ENCODE results near the gene LPP.

Gene LPP

DNA sequence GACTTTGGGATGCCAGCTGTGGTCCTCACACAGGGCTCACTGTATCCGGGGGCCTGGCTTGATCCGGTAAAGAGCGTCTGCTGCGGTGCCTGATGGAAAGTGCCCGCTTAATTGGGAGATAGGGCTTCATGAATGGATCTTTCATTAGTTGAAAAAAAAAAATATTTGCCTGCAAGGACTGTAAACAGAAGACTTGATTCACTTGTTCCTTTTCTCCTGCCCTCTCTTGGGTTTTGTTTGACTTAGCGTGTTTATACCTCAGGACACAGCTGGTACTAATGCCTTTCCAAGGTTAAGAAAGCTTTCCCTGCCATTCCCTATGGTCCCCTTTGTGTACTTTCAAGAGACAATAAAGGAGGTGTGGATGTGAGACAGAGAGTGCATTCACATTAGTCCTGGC is 493.3 kb downstream of the LPP start:
- no peak for ATAC-seq (ENCODE audit: low read depth)
- TF ChIP-seq, protein P1, sequence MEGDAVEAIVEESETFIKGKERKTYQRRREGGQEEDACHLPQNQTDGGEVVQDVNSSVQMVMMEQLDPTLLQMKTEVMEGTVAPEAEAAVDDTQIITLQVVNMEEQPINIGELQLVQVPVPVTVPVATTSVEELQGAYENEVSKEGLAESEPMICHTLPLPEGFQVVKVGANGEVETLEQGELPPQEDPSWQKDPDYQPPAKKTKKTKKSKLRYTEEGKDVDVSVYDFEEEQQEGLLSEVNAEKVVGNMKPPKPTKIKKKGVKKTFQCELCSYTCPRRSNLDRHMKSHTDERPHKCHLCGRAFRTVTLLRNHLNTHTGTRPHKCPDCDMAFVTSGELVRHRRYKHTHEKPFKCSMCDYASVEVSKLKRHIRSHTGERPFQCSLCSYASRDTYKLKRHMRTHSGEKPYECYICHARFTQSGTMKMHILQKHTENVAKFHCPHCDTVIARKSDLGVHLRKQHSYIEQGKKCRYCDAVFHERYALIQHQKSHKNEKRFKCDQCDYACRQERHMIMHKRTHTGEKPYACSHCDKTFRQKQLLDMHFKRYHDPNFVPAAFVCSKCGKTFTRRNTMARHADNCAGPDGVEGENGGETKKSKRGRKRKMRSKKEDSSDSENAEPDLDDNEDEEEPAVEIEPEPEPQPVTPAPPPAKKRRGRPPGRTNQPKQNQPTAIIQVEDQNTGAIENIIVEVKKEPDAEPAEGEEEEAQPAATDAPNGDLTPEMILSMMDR (IDR thresholded peaks at IDR 0.05; ENCODE audit: poor library complexity, severe bottlenecking) = no peak

DNA sequence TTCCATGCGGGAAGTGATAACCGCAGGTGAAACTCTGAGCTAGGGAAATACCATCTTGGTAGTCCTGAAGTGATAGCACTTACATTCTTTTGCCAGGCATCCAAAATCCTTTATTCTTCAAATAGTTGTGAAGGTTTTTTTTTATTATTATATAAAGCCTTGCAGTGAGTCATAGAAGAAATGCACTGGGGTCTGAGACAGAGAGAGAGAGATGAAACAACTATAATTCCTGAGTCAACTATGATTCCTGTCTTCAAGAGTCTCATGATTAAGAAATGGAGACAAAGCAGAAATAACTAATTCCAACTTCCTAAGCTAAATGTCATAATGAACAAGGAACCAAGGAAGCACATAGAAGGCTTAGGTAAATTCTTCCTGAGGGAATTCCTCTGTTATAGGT is 495.6 kb downstream of the LPP start:
- no peaks in the 10 kb centered on the region for H3K36me3 ChIP-seq (ENCODE audit: low read depth)
- no peaks in the 10 kb centered on the region for H3K27me3 ChIP-seq (ENCODE audit: insufficient read depth, poor library complexity, severe bottlenecking)
- TF ChIP-seq, protein P1 (IDR thresholded peaks at IDR 0.05; ENCODE audit: poor library complexity, severe bottlenecking) = no peak
- no peak overlapping the region for H3K4me3 ChIP-seq (ENCODE audit: severe bottlenecking)
- H3K27ac ChIP-seq (ENCODE audit: poor library complexity, severe bottlenecking) = no peak overlapping the region
- no peaks in the 10 kb centered on the region for H3K9me3 ChIP-seq (ENCODE audit: severe bottlenecking)
- no peaks in the 10 kb centered on the region for H3K4me1 ChIP-seq (ENCODE audit: insufficient read depth, poor library complexity, severe bottlenecking)
- DNase-seq (ENCODE audit: low spot score) (no peak), ATAC-seq (ENCODE audit: low read depth) (no peak)

More for the DNA sequence above, 493.3 kb downstream of the LPP start:
- Histone ChIP-seq H3K9me3 (ENCODE audit: severe bottlenecking) (no peaks in the 10 kb centered on the region), H3K4me3 (ENCODE audit: severe bottlenecking) (no peak overlapping the region), H3K36me3 (ENCODE audit: low read depth) (no peaks in the 10 kb centered on the region), H3K4me1 (ENCODE audit: insufficient read depth, poor library complexity, severe bottlenecking) (no peaks in the 10 kb centered on the region), H3K27ac (ENCODE audit: poor library complexity, severe bottlenecking) (no peak overlapping the region), H3K27me3 (ENCODE audit: insufficient read depth, poor library complexity, severe bottlenecking) (no peaks in the 10 kb centered on the region)
- DNase-seq (ENCODE audit: low spot score) = no peak

DNA sequence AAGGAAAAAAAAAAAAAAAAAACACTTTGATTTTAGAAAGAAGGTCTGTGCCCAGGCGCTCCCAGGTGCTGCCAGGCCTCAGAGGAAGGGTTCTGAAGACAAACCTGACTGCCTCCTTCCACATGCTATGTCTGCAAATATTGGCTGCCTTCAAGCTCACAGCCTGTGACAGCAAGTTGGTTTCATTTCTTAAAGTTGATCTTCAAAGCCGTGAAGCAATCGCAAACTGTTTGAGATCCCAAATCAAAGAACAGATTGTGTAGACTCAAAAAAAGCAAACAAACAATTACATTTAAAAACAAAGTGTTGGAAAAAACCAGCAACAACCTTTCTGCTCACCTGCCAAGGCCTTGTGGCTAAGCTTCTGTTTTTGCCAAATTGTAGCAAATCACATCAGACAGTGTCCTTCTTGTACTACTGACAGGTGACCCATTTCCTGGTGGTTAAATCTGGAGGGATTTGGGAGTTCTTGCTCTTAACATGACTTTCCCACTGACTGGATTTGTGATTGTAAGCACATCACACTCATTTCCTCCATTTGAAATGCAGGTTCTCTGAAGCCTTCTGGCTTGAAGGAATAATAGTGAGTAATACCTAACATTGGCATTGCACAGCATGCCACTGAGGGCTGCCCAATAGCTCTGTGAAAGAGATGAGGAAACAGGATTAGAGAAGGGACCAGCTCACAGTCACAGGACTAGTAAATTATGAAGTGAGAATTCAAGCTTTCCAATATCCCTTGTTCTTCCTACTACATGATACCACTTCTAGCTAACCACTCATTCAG is 502.4 kb downstream of the LPP start:
- Histone ChIP-seq H3K4me3 (ENCODE audit: severe bottlenecking) (no peak overlapping the region), H3K27ac (ENCODE audit: poor library complexity, severe bottlenecking) (no peak overlapping the region), H3K36me3 (ENCODE audit: low read depth) (no peaks in the 10 kb centered on the region), H3K9me3 (ENCODE audit: severe bottlenecking) (no peaks in the 10 kb centered on the region), H3K4me1 (ENCODE audit: insufficient read depth, poor library complexity, severe bottlenecking) (no peaks in the 10 kb centered on the region), H3K27me3 (ENCODE audit: insufficient read depth, poor library complexity, severe bottlenecking) (no peaks in the 10 kb centered on the region)
- ATAC-seq (ENCODE audit: low read depth) (peak; percentile 68), DNase-seq (ENCODE audit: low spot score) (no peak)
- TF ChIP-seq, protein P1 (IDR thresholded peaks at IDR 0.05; ENCODE audit: poor library complexity, severe bottlenecking) = no peak

DNA sequence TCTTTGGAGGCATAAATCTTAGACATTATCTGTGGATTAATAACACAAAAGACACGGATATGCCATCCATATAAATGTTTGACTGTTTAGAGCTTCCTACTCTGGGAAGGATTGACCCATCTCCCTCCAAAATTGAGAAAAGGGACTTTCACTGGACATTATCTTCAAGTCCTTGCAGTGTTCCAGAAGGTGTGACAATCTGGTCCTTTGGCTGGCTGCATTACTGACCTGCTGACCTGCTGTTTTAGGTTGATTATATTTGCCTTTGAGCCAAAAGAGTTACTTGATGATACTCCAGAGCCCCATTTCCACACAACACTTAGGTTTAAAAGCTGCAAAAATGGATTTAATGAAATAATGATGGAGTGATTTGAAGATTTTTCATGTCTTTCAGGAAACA is 504.6 kb downstream of the LPP start:
- H3K4me1 ChIP-seq (ENCODE audit: insufficient read depth, poor library complexity, severe bottlenecking) = no peaks in the 10 kb centered on the region
- TF ChIP-seq, protein P1 (IDR thresholded peaks at IDR 0.05; ENCODE audit: poor library complexity, severe bottlenecking) = no peak
- DNase-seq (ENCODE audit: low spot score) (no peak), ATAC-seq (ENCODE audit: low read depth) (no peak)
- no peak overlapping the region for H3K4me3 ChIP-seq (ENCODE audit: severe bottlenecking)
- no peaks in the 10 kb centered on the region for H3K36me3 ChIP-seq (ENCODE audit: low read depth)
- no peaks in the 10 kb centered on the region for H3K9me3 ChIP-seq (ENCODE audit: severe bottlenecking)
- no peak overlapping the region for H3K27ac ChIP-seq (ENCODE audit: poor library complexity, severe bottlenecking)
- no peaks in the 10 kb centered on the region for H3K27me3 ChIP-seq (ENCODE audit: insufficient read depth, poor library complexity, severe bottlenecking)

DNA sequence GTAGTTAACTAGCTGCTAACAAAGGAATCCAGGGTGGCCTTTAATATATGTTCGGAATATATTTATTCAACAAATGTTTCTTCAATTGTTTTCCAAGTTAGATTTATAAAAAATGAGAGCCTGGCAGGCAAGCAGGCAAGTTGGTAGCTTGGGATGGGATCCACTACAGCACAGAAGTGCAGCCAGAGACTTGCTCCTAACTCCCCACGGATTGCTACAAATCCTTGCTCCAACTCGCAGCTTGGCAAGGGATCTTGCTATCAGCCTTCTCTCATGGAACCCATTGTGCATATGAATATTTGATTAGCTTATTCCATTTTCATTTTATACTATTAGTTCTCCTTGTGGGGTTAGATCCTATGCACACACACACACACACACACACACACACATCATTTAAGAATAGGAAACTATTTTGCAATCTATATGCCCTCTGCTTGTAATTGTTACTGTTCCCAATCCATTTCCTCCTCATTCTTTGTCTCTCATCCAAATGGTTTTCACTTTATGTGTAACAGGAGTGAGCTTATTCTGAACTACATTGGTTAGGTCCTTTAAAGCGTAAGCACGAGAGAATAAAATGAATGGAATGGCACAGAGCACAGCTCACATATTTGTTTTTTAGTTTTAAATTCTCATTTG is 505.6 kb downstream of the LPP start:
- ATAC-seq (ENCODE audit: low read depth) = no peak
- TF ChIP-seq, protein P1 (IDR thresholded peaks at IDR 0.05; ENCODE audit: poor library complexity, severe bottlenecking) = no peak
- Histone ChIP-seq H3K4me1 (ENCODE audit: insufficient read depth, poor library complexity, severe bottlenecking) (no peaks in the 10 kb centered on the region), H3K27me3 (ENCODE audit: insufficient read depth, poor library complexity, severe bottlenecking) (no peaks in the 10 kb centered on the region), H3K36me3 (ENCODE audit: low read depth) (no peaks in the 10 kb centered on the region), H3K4me3 (ENCODE audit: severe bottlenecking) (no peak overlapping the region), H3K9me3 (ENCODE audit: severe bottlenecking) (no peaks in the 10 kb centered on the region), H3K27ac (ENCODE audit: poor library complexity, severe bottlenecking) (no peak overlapping the region)
- DNase-seq (ENCODE audit: low spot score) = no peak
